HL-60 (cell line): ENCODE data around the gene POU5F1.
A peak's percentile ranks its signal among the peaks of the same experiment; 100 is the strongest.

ENCODE experiments used
- CTCF ChIP-seq: IDR thresholded peaks from one replicate; pipeline ENCODE4 v1.5.1; 2011; ENCODE audit warnings: low read length, control low read depth, inconsistent platforms; ENCODE audit not compliant: insufficient read depth
- POLR2AphosphoS5 ChIP-seq: IDR thresholded peaks from 2 replicates; pipeline ENCODE4 v1.6.1; 2012; ENCODE audit warnings: low read depth
- SPI1 ChIP-seq: IDR thresholded peaks from 2 replicates; pipeline ENCODE4 v1.6.1; 2012; ENCODE audit warnings: low read depth, mild to moderate bottlenecking, borderline replicate concordance
- TF ChIP-seq, protein P1 (sequence below): IDR thresholded peaks from 2 replicates; pipeline ENCODE4 v1.6.1; 2012; ENCODE audit warnings: low read depth; ENCODE audit not compliant: insufficient replicate concordance

DNA sequence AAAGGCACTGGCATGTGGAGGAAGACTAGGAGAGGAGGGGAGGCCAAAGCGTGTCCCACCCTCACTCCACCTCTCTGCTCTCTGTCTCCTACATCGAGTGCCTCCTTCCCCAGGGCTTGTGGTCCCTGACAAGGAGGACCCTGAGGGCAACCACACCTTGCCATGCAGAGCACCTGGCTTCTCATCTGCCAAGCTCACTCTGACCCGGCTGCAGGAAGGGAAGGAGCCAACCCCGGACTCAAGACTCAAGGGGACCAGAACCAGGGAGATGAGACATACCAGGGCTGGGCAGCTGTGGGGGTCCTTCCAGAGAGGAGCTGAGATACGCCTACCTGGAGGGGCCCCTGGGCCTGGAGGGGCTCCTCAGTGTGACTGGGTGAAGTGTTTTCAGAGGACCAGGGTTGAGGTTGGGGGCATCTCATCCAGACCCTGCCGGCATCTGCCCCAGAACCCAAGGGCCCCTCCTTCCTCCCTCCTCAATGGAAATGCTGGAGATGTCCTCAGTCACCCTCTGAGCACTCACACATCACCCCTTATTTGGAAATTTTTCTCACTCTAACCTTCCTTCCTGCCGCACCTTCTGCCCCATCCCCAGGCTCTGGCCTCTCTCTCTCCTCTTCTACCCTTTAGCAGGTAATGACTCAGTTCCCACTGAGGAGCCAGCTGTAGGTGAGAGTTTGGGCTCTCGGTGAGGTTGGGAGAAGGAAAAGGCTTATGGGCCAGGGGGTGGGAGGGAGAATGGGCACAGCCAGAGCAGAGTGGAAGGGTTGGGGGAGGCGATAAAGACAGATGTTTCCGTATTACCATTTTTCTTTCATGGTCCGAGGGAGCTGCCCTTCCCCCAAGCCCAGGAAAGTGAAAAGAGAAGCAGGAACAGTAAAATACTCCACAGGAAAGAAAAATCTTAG, 32.0 kb upstream of the POU5F1 start:
- TF ChIP-seq CTCF = no peak
- TF ChIP-seq POLR2AphosphoS5 = 0 out of 2 replicates have a peak, but pooled peaks have one; percentile 11
- TF ChIP-seq, protein P1, sequence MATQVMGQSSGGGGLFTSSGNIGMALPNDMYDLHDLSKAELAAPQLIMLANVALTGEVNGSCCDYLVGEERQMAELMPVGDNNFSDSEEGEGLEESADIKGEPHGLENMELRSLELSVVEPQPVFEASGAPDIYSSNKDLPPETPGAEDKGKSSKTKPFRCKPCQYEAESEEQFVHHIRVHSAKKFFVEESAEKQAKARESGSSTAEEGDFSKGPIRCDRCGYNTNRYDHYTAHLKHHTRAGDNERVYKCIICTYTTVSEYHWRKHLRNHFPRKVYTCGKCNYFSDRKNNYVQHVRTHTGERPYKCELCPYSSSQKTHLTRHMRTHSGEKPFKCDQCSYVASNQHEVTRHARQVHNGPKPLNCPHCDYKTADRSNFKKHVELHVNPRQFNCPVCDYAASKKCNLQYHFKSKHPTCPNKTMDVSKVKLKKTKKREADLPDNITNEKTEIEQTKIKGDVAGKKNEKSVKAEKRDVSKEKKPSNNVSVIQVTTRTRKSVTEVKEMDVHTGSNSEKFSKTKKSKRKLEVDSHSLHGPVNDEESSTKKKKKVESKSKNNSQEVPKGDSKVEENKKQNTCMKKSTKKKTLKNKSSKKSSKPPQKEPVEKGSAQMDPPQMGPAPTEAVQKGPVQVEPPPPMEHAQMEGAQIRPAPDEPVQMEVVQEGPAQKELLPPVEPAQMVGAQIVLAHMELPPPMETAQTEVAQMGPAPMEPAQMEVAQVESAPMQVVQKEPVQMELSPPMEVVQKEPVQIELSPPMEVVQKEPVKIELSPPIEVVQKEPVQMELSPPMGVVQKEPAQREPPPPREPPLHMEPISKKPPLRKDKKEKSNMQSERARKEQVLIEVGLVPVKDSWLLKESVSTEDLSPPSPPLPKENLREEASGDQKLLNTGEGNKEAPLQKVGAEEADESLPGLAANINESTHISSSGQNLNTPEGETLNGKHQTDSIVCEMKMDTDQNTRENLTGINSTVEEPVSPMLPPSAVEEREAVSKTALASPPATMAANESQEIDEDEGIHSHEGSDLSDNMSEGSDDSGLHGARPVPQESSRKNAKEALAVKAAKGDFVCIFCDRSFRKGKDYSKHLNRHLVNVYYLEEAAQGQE = no peak
- no peak for TF ChIP-seq SPI1
